ENCODE data around the gene GABARAPL1.
"Not testable (repeated sequence)": the region's sequence is repeated elsewhere in the genome, so short reads cannot be mapped to it uniquely, and the experiment has no call there.

GABARAPL1 gene

DNA sequence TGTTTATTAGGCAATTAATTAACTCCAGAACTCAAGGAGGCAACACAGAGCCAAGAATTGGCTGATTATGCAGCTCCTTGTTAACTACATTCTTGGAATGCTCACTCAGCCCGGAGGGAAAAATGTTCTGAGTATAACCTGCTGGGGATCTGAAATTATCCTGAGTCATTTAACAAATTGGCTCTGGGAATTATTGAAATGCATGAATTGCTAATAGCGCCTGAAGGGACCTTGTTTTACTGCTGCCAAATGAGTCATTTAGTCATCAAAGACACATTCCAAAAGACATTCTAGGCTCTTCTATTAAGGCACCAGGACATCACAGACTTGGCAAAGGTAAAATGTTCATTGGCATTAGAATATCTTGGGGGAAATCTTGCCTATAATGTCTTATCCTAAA is 20.8 kb upstream of the GABARAPL1 start:
- no peak overlapping the region for H3K27ac ChIP-seq

DNA sequence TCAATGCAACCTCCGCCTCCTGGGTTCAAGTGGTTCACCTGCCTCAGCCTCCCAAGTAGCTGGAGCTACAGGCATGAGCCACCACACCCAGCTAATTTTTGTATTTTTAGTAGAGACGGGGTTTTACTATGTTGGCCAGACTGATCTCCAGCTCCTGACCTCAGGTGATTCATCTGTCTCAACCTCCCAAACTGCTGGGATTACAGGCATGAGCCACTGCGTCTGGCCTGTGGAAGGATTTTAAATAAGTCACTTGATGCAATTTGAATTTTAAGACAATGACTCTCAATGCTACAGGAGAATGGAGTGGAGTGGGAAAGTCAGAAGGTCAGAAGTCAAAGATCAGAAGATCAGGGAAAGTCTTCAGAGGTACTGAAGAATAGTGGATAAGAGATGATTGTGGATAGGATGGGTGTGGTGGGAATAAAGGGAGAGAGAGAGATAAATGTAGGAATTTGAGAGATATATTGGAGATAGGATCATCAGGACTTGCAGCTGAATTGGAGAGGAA is 18.5 kb upstream of the GABARAPL1 start:
- Histone ChIP-seq H3K27ac (no peak overlapping the region), H3K27me3 (replicated peaks) (no peaks in the 10 kb centered on the region), H3K4me3 (ENCODE audit: low read depth, low read length) (no peak overlapping the region), H3K36me3 (replicated peaks) (no peaks in the 10 kb centered on the region)
- in situ Hi-C loops (cut with HindIII; ENCODE audit: low pct_ligation_motif_present, low sequenced_read_pairs), result no loop called here
- no peak for DNase-seq
- TF ChIP-seq, protein P1, sequence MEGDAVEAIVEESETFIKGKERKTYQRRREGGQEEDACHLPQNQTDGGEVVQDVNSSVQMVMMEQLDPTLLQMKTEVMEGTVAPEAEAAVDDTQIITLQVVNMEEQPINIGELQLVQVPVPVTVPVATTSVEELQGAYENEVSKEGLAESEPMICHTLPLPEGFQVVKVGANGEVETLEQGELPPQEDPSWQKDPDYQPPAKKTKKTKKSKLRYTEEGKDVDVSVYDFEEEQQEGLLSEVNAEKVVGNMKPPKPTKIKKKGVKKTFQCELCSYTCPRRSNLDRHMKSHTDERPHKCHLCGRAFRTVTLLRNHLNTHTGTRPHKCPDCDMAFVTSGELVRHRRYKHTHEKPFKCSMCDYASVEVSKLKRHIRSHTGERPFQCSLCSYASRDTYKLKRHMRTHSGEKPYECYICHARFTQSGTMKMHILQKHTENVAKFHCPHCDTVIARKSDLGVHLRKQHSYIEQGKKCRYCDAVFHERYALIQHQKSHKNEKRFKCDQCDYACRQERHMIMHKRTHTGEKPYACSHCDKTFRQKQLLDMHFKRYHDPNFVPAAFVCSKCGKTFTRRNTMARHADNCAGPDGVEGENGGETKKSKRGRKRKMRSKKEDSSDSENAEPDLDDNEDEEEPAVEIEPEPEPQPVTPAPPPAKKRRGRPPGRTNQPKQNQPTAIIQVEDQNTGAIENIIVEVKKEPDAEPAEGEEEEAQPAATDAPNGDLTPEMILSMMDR (IDR thresholded peaks at IDR 0.05; ENCODE audit: low read depth, low read length, missing control alignments), result no peak

More for the DNA sequence above, 20.8 kb upstream of the GABARAPL1 start:
- H3K36me3 ChIP-seq (replicated peaks), result no peaks in the 10 kb centered on the region
- TF ChIP-seq, protein P1 (IDR thresholded peaks at IDR 0.05; ENCODE audit: low read depth, low read length, missing control alignments), result no peak
- H3K4me3 ChIP-seq (ENCODE audit: low read depth, low read length), result no peak overlapping the region
- H3K27me3 ChIP-seq (replicated peaks), result no peaks in the 10 kb centered on the region
- no peak for DNase-seq
- in situ Hi-C loops (cut with HindIII; ENCODE audit: low pct_ligation_motif_present, low sequenced_read_pairs), result no loop called here

DNA sequence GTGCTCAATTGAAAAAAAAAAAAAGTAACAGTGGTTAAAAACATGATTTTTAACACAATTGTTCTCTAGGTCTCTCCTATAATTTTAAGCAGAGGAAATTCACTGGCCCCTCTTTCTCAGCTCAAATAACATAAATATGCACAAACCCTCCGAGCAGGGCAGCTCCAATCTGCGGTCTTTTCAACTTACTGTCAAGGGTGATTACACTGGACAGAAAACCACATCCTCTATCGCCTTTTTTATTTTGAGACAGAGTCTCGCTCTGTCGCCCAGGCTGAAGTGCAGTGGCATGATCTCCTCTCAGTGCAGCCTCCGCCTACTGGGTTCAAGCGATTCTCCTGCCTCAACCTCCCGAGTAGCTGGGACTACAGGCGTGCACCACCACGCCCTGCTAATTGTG is 16.5 kb upstream of the GABARAPL1 start:
- no peaks in the 10 kb centered on the region for H3K27me3 ChIP-seq (replicated peaks)
- in situ Hi-C loops (cut with HindIII; ENCODE audit: low pct_ligation_motif_present, low sequenced_read_pairs), result no loop called here
- no peak overlapping the region for H3K27ac ChIP-seq
- no peaks in the 10 kb centered on the region for H3K36me3 ChIP-seq (replicated peaks)
- TF ChIP-seq, protein P1 (IDR thresholded peaks at IDR 0.05; ENCODE audit: low read depth, low read length, missing control alignments), result no peak
- no peak for DNase-seq
- H3K4me3 ChIP-seq (ENCODE audit: low read depth, low read length), result no peak overlapping the region

DNA sequence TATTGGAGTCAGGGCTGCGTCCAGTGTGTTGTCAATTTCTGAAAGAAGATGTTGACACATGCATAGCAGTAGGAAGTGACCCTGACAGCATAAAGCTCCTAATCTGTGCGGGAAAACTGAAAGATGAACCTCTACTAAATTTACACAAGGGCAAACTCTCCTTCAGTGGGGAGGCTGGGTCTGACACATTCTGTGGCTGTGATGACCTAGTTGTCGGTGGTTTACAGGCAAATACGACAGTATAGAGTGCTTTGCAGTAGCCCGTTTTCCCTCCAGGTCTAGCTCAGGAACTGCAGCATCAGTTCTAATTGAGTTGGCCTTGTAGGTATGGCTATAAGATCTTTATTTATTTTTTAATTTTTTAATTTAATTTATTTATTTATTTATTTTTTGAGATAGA is 14.8 kb upstream of the GABARAPL1 start:
- TF ChIP-seq, protein P1 (IDR thresholded peaks at IDR 0.05; ENCODE audit: low read depth, low read length, missing control alignments), result no peak
- H3K27ac ChIP-seq, result no peak overlapping the region
- no peak for DNase-seq
- in situ Hi-C loops (cut with HindIII; ENCODE audit: low pct_ligation_motif_present, low sequenced_read_pairs), result no loop called here
- H3K36me3 ChIP-seq (replicated peaks), result no peaks in the 10 kb centered on the region
- H3K4me3 ChIP-seq (ENCODE audit: low read depth, low read length), result no peak overlapping the region
- no peaks in the 10 kb centered on the region for H3K27me3 ChIP-seq (replicated peaks)

DNA sequence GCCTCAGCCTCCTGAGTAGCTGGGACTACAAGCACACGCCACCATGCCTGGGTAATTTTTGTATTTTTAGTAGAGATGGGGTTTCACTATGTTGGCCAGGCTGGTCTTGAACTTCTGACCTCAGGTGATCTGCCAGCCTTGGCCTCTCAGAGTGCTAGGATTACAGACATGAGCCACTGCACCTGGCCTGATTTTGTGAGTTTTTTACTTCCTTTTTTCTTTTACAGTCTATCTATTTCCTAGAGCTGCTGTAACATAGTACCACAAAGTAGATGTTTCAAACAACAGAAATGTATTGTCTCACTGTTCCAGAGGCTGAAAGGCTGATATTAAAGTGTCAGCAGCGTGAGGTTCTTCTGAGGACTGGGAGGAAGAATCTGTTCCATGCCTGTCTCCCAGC is 8.2 kb upstream of the GABARAPL1 start:
- H3K36me3 ChIP-seq (replicated peaks); in situ Hi-C loops (cut with HindIII; ENCODE audit: low pct_ligation_motif_present, low sequenced_read_pairs); H3K27me3 ChIP-seq (replicated peaks): not testable (repeated sequence)

DNA sequence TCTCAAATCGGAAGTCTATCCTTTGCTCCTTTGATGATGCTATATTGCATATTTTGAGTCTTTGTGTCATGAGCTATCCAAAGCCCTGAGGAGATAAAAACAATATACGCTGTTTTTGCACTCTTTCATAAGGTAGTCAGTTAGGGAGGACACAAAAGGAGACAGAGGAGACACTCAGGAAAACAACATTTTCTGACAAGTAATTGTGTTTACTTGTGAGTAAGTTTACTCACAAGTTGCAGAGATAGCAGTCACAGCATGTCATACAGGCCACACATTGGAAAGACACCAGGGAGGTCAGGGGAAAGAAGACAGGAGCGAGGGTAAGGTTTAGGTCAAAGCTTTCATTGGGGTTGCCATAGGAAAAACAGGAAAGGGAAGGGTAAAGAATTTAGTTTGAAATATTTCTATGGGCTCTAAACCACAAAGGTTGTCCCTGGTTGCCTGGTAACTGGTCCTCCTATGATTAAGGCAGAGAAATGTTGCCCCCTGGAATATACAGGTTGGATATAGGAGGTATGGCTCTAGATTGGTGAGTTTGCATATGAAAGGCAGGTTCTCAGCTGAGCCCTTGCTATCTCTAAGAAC is 7.4 kb upstream of the GABARAPL1 start:
- no peaks in the 10 kb centered on the region for H3K27me3 ChIP-seq (replicated peaks)
- no peak for DNase-seq
- TF ChIP-seq, protein P1 (IDR thresholded peaks at IDR 0.05; ENCODE audit: low read depth, low read length, missing control alignments), result no peak
- H3K36me3 ChIP-seq (replicated peaks), result no peaks in the 10 kb centered on the region
- in situ Hi-C loops (cut with HindIII; ENCODE audit: low pct_ligation_motif_present, low sequenced_read_pairs), result no loop called here
- peak overlapping the region; percentile 52 for H3K27ac ChIP-seq
- no peak overlapping the region for H3K4me3 ChIP-seq (ENCODE audit: low read depth, low read length)

More for the DNA sequence above, 8.2 kb upstream of the GABARAPL1 start:
- H3K27ac ChIP-seq, result peak overlapping the region; percentile 23
- H3K4me3 ChIP-seq (ENCODE audit: low read depth, low read length); DNase-seq: not testable (repeated sequence)

Data from brain microvascular endothelial cell (primary cell).